Measurements from ENCODE around the gene A3GALT2. TPM values are rescaled to one million over a fixed set of nuclear protein-coding genes. Genes with fewer than 3 reads are reported as not detected.

Gene A3GALT2
- total RNA-seq (2022) (not detected in 2 replicates), Bru-seq, nascent RNA (percentile 24 among the genes with signal in this experiment), BruChase-seq, experiment 1, labeled RNA remaining after a 2-hour chase (percentile 25 among the genes with signal in this experiment), BruChase-seq, experiment 2, labeled RNA remaining after a 6-hour chase (percentile 6 among the genes with signal in this experiment)
- long read RNA-seq, partial matches to known transcripts = 0 of 1 reads
- long read RNA-seq, other reads (novel, unspliced or antisense) = 1 of 1 reads

DNA sequence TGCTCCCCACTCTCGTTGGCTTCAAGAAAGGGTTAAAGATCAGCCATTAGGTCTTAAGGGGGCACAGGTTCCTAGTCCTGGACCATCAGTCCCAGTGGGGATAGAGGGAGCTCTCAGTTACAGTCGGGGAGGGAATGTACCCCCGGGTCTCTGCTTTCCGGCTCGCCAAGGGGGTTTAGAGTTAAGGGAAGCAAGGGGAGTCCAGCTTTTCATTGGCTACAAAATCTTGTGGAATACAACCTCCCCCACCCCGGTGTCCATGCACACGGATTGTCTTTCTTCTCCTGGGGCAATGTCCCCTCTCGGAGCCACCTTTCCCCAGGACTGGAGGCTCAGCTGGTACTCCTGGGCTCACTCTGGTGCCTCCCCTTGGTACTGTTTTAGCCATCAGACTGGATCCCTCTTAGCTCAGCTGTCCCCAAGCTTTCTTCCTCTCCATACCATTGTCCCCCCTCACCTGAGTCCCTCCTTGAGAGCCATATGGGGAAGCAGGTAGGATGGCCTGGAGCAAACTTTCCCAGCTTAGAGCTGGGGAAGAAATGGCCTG is at the start of gene A3GALT2:
A3GALT2 (minus strand) TSS at position 480 of the 547 bp plus-strand sequence; CDS start at position 480, 0 bp downstream.
- H3K4me3 Mint-ChIP-seq (ENCODE audit: unreplicated experiment) = no peak within 1 kb of the TSS
- no peaks in the 10 kb centered on the region for H3K27me3 ChIP-seq (replicated peaks; ENCODE audit: control insufficient read depth, insufficient read depth, low read length)
- CTCF ChIA-PET = interaction anchor here (1.2 kb wide), 1 partner anchor 25 kb away, joined by 6 read pairs; no protein-coding TSS in a partner anchor
- POLR2A ChIA-PET = interaction anchor here (0.6 kb wide), 1 partner anchor 43 kb away, joined by 5 read pairs; no protein-coding TSS in a partner anchor
- intact Hi-C loops (cut with micrococcal nuclease; ENCODE audit: unreplicated experiment) = no loop called here
- no peaks in the 10 kb centered on the region for H3K9me3 Mint-ChIP-seq (ENCODE audit: unreplicated experiment)
- H3K4me1 ChIP-seq = no peaks in the 10 kb centered on the region
- no peak for DNase-seq
- H3K27me3 Mint-ChIP-seq (ENCODE audit: insufficient read depth, unreplicated experiment) = peaks cover 5% of the 10 kb centered on the region
- no peaks in the 10 kb centered on the region for H3K4me1 Mint-ChIP-seq (ENCODE audit: low read depth, unreplicated experiment)
- H3K36me3 ChIP-seq (ENCODE audit: control insufficient read depth, insufficient read depth, low read length) = peaks cover 2% of the 10 kb centered on the region; the same call in 1 of the 2 replicates
- no peaks in the 10 kb centered on the region for H3K9me3 ChIP-seq
- TF ChIP-seq CTCF (IDR thresholded peaks at IDR 0.05; ENCODE audit: insufficient read depth in 1 of 2, low read depth in 1 of 2, low read length in 1 of 2, severe bottlenecking in 1 of 2, unreplicated experiment in 1 of 2) = no peak
- H3K27ac Mint-ChIP-seq (ENCODE audit: unreplicated experiment) = no peak within 1 kb of the TSS
- H3K36me3 Mint-ChIP-seq (ENCODE audit: insufficient read depth, unreplicated experiment) = peaks cover 13% of the 10 kb centered on the region
- BruUV-seq (replicated peaks) = no TSS peak
- no peak within 1 kb of the TSS for H3K4me3 ChIP-seq (ENCODE audit: low read depth, low read length)

- Mint-ChIP-seq H3K27me3 (ENCODE audit: insufficient read depth, unreplicated experiment) (no peaks in the 10 kb centered on the region), H3K27ac (ENCODE audit: unreplicated experiment) (no peak overlapping the region), H3K4me1 (ENCODE audit: low read depth, unreplicated experiment) (peaks cover 7% of the 10 kb centered on the region), H3K9me3 (ENCODE audit: unreplicated experiment) (no peaks in the 10 kb centered on the region), H3K36me3 (ENCODE audit: insufficient read depth, unreplicated experiment) (no peaks in the 10 kb centered on the region), H3K4me3 (ENCODE audit: unreplicated experiment) (no peak overlapping the region)
- DNase-seq = no peak
- no TSS peak for BruUV-seq (replicated peaks)
- Histone ChIP-seq H3K4me3 (ENCODE audit: low read depth, low read length) (no peak overlapping the region), H3K36me3 (ENCODE audit: control insufficient read depth, insufficient read depth, low read length) (no peaks in the 10 kb centered on the region; the same call in 1 of the 2 replicates), H3K9me3 (no peaks in the 10 kb centered on the region), H3K27me3 (replicated peaks; ENCODE audit: control insufficient read depth, insufficient read depth, low read length) (no peaks in the 10 kb centered on the region), H3K4me1 (peaks cover 6% of the 10 kb centered on the region; the same call in 1 of the 2 replicates)
- ChIA-PET CTCF (no interaction called here), POLR2A (interaction anchor here (0.6 kb wide), 1 partner anchor 21 kb away, joined by 3 read pairs; no protein-coding TSS in a partner anchor)
- intact Hi-C loops (cut with micrococcal nuclease; ENCODE audit: unreplicated experiment) = loop anchor here (5.0 to 10.0 kb wide), 2 partner anchors 64 to 102 kb away; partner anchors contain the start of genes PHC2 and ZSCAN20
- no peak for TF ChIP-seq CTCF (IDR thresholded peaks at IDR 0.05; ENCODE audit: insufficient read depth in 1 of 2, low read depth in 1 of 2, low read length in 1 of 2, severe bottlenecking in 1 of 2, unreplicated experiment in 1 of 2)
Observed at GRCh38 chr1:33370301-33370700, 49.4 kb upstream of the A3GALT2 start.

DNA sequence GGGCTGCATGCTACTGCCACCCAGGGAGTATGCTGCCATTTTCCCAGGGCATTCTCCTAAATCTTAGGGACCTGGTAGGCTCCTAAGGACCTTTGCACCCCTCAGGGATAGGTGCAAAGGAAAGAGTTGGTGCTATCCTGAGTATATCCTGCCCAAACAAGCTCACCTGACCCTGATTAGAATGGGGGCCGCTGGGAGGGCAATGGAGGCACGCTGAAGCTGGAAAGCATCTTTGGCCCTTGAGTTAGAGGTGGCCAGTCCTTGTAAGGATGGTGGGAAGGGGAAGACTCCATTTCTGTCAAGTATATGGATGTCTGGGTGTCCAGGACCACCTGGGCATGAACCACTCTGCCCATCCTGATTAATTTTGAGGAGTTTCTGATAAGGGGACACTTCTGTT is 48.9 kb upstream of the A3GALT2 start:
- no TSS peak for BruUV-seq (replicated peaks)
- Histone ChIP-seq H3K9me3 (no peaks in the 10 kb centered on the region), H3K4me3 (ENCODE audit: low read depth, low read length) (no peak overlapping the region), H3K27me3 (replicated peaks; ENCODE audit: control insufficient read depth, insufficient read depth, low read length) (no peaks in the 10 kb centered on the region), H3K4me1 (peaks cover 12% of the 10 kb centered on the region; the same call in 1 of the 2 replicates), H3K36me3 (ENCODE audit: control insufficient read depth, insufficient read depth, low read length) (no peaks in the 10 kb centered on the region; the same call in 1 of the 2 replicates)
- ChIA-PET CTCF (no interaction called here), POLR2A (interaction anchor here (0.6 kb wide), 1 partner anchor 20 kb away, joined by 3 read pairs; no protein-coding TSS in a partner anchor)
- Mint-ChIP-seq H3K36me3 (ENCODE audit: insufficient read depth, unreplicated experiment) (no peaks in the 10 kb centered on the region), H3K27me3 (ENCODE audit: insufficient read depth, unreplicated experiment) (no peaks in the 10 kb centered on the region), H3K27ac (ENCODE audit: unreplicated experiment) (no peak overlapping the region), H3K4me1 (ENCODE audit: low read depth, unreplicated experiment) (peaks cover 7% of the 10 kb centered on the region), H3K9me3 (ENCODE audit: unreplicated experiment) (no peaks in the 10 kb centered on the region), H3K4me3 (ENCODE audit: unreplicated experiment) (no peak overlapping the region)
- no peak for TF ChIP-seq CTCF (IDR thresholded peaks at IDR 0.05; ENCODE audit: insufficient read depth in 1 of 2, low read depth in 1 of 2, low read length in 1 of 2, severe bottlenecking in 1 of 2, unreplicated experiment in 1 of 2)
- no peak for DNase-seq
- intact Hi-C loops (cut with micrococcal nuclease; ENCODE audit: unreplicated experiment) = loop anchor here (5.0 to 10.0 kb wide), 4 partner anchors 65 to 245 kb away; partner anchors contain the start of genes PHC2 and ZSCAN20

Data from Caco-2 (cell line).